Prostate gland (tissue), 2 donors: ENCODE results near the gene PARP11.

Experiments used
- CTCF ChIP-seq, 4 experiments: fragments of 200-600 bp in 2 of 4; fragments of 450-650 bp in 2 of 4; sonication (generic) in 2 of 4; IDR thresholded peaks; 1 replicate in 3 of 4; 2 replicates in 1 of 4; pipeline ENCODE4 v1.5.1; 2016 to 2019; ENCODE audit warnings: antibody characterized with exemption in 4 of 4, mild to moderate bottlenecking in 2 of 4, moderate library complexity in 2 of 4
- POLR2A ChIP-seq: fragments of 450-650 bp; IDR thresholded peaks from one replicate; pipeline ENCODE4 v1.6.1; 2016; ENCODE audit warnings: antibody characterized with exemption, mild to moderate bottlenecking
- POLR2AphosphoS5 ChIP-seq: sonication (generic); formaldehyde crosslinking; IDR thresholded peaks from one replicate; pipeline ENCODE4 v1.6.1; 2017; ENCODE audit warnings: antibody characterized with exemption

- TF ChIP-seq POLR2A (no peak), CTCF (IDR thresholded peaks at IDR 0.05) (no peak), POLR2AphosphoS5 (no peak)
Observed at GRCh38 chr12:3896356-3896755, 23.2 kb upstream of the PARP11 start.
